Hypothalamus (tissue), 51 donors: Measurements from ENCODE around the gene CNGB1.
A peak's percentile ranks its signal among the peaks of the same experiment; 100 is the strongest.
"Not testable (repeated sequence)": the region's sequence is repeated elsewhere in the genome, so short reads cannot be mapped to it uniquely, and the experiment has no call there.

ENCODE experiments used
- DNase-seq, 51 donors: peaks; one replicate each; lab custom pipeline; 2025; lab: John Stamatoyannopoulos, UW

The CNGB1 gene

GRCh38 chr16:57842601-57843000, 128.3 kb downstream of the CNGB1 start:
- no peak for DNase-seq

GRCh38 chr16:57840833-57841232, 130.1 kb downstream of the CNGB1 start:
- no peak for DNase-seq

- peak in 14 of 51 donors; percentile 10 to 70 (median 24) for DNase-seq
Measured at GRCh38 chr16:57838161-57838560, 132.8 kb downstream of the CNGB1 start.

- peak in 1 of 51 donors; percentile 45 for DNase-seq
Measured at GRCh38 chr16:57837305-57838125, 133.4 kb downstream of the CNGB1 start.

GRCh38 chr16:57835439-57835838, 135.5 kb downstream of the CNGB1 start:
- not testable (repeated sequence) for DNase-seq

- peak in 3 of 51 donors; percentile 7 to 38 (median 8) for DNase-seq
Measured at GRCh38 chr16:57834936-57835335, 136.0 kb downstream of the CNGB1 start.
